DOHH2 (cell line): Measurements from ENCODE around the gene RAPGEF1.
A peak's percentile ranks its signal among the peaks of the same experiment; 100 is the strongest.

Experiments used
- H3F3A ChIP-seq: fragments of 200-600 bp; sonication (generic), shearing (Covaris generic); 2 replicates; pipeline ENCODE4 v1.6.0; 2016; ENCODE audit warnings: antibody characterized with exemption, mild to moderate bottlenecking; ENCODE audit not compliant: control insufficient read depth, insufficient read depth
- H3K27ac ChIP-seq: fragments of 200-600 bp; sonication (generic); 2 replicates; pipeline ENCODE4 v1.5.1; 2014; ENCODE audit warnings: low read depth, mild to moderate bottlenecking, low read length, moderate library complexity
- H3K27me3 ChIP-seq: fragments of 200-600 bp; sonication (generic); 2 replicates; pipeline ENCODE4 v1.6.1; 2014; ENCODE audit warnings: mild to moderate bottlenecking, low read length, mixed read lengths; ENCODE audit not compliant: control insufficient read depth
- H3K36me3 ChIP-seq: fragments of 200-600 bp; sonication (generic); 2 replicates; pipeline ENCODE4 v1.6.1; 2014; ENCODE audit warnings: mild to moderate bottlenecking, low read length, moderate library complexity, mixed read lengths; ENCODE audit not compliant: control insufficient read depth
- H3K4me1 ChIP-seq: fragments of 200-600 bp; sonication (generic); 2 replicates; pipeline ENCODE4 v1.6.1; 2014; ENCODE audit warnings: mild to moderate bottlenecking, low read length, mixed read lengths; ENCODE audit not compliant: control insufficient read depth
- H3K4me2 ChIP-seq: fragments of 200-600 bp; sonication (generic); 2 replicates; pipeline ENCODE4 v1.6.0; 2014; ENCODE audit warnings: mild to moderate bottlenecking, low read length, moderate library complexity
- H3K4me3 ChIP-seq: fragments of 200-600 bp; sonication (generic); 2 replicates; pipeline ENCODE4 v1.5.1; 2014; ENCODE audit warnings: mild to moderate bottlenecking, low read length, mixed read lengths
- H3K79me2 ChIP-seq: fragments of 200-600 bp; sonication (generic); 2 replicates; pipeline ENCODE4 v1.6.1; 2014; ENCODE audit warnings: mild to moderate bottlenecking, low read length, mixed read lengths; ENCODE audit not compliant: control insufficient read depth
- H3K9me2 ChIP-seq: fragments of 200-600 bp; sonication (generic); replicated peaks from 2 replicates; pipeline ENCODE4 v1.6.1; 2014; ENCODE audit warnings: mild to moderate bottlenecking, low read length, mixed read lengths; ENCODE audit not compliant: control insufficient read depth
- H3K9me3 ChIP-seq: fragments of 200-600 bp; sonication (generic); 2 replicates; pipeline ENCODE4 v1.6.1; 2014; ENCODE audit warnings: antibody characterized with exemption, low read length, mixed read lengths; ENCODE audit not compliant: control insufficient read depth, insufficient read depth
- H4K20me1 ChIP-seq: fragments of 200-600 bp; sonication (generic); 2 replicates; pipeline ENCODE4 v1.6.0; 2014; ENCODE audit warnings: low read depth, mild to moderate bottlenecking, antibody characterized with exemption, low read length, moderate library complexity; ENCODE audit not compliant: control insufficient read depth, insufficient read depth
- EZH2phosphoT487 ChIP-seq: fragments of 200-600 bp; sonication (generic); IDR thresholded peaks from 2 replicates; pipeline ENCODE4 v1.6.1; 2017; ENCODE audit warnings: borderline replicate concordance, mild to moderate bottlenecking, antibody characterized with exemption, low read length, moderate library complexity, mixed read lengths
- TF ChIP-seq, protein P1 (sequence below): fragments of 200-600 bp; sonication (generic); IDR thresholded peaks from one replicate; pipeline ENCODE4 v1.5.1; 2014; ENCODE audit warnings: antibody characterized with exemption, mild to moderate bottlenecking, low read depth, low read length; ENCODE audit not compliant: poor library complexity, severe bottlenecking

RAPGEF1 gene

DNA sequence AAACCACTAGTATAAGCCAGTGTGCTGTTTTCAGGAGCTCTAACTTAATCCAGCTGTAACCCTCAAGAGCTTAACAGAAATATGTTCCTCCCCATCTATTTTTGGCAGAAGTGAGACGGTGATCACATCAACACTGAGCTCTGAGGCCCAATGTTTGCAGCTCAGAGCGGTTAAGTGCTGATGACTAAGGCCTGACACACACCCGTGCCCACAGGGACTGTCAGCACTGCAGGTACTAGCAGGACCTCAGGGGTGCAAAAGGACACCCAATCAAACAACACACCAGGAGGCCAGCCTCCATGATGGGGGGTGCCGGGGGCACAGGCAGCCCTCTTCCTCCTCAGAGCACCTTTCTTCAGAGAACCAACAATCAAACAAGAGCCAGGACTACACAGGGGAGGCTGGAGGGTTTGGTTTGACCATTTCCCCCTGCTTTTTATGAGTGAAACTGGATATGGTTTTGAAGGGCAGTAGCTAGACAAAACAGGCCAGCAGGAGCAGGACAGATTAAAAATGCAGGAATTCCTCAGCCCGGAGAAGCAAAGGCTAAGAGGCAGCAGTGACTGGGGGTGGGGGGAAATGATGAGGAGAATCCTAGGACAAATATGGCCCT, 61.3 kb downstream of the RAPGEF1 start:
- Histone ChIP-seq H3K27me3 (no peaks in the 10 kb centered on the region), H3K4me1 (peaks cover 80% of the 10 kb centered on the region), H3F3A (peaks cover 23% of the 10 kb centered on the region), H4K20me1 (peaks cover 4% of the 10 kb centered on the region; the same call in 1 of the 2 replicates), H3K9me3 (no peaks in the 10 kb centered on the region), H3K36me3 (peaks cover 47% of the 10 kb centered on the region), H3K9me2 (no peaks in the 10 kb centered on the region), H3K27ac (peak overlapping the region; percentile 99), H3K4me2 (peak overlapping the region; percentile 91), H3K79me2 (peaks cover 91% of the 10 kb centered on the region), H3K4me3 (peak overlapping the region; percentile 75)
- TF ChIP-seq, protein P1, sequence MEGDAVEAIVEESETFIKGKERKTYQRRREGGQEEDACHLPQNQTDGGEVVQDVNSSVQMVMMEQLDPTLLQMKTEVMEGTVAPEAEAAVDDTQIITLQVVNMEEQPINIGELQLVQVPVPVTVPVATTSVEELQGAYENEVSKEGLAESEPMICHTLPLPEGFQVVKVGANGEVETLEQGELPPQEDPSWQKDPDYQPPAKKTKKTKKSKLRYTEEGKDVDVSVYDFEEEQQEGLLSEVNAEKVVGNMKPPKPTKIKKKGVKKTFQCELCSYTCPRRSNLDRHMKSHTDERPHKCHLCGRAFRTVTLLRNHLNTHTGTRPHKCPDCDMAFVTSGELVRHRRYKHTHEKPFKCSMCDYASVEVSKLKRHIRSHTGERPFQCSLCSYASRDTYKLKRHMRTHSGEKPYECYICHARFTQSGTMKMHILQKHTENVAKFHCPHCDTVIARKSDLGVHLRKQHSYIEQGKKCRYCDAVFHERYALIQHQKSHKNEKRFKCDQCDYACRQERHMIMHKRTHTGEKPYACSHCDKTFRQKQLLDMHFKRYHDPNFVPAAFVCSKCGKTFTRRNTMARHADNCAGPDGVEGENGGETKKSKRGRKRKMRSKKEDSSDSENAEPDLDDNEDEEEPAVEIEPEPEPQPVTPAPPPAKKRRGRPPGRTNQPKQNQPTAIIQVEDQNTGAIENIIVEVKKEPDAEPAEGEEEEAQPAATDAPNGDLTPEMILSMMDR: no peak
- no peak for TF ChIP-seq EZH2phosphoT487

DNA sequence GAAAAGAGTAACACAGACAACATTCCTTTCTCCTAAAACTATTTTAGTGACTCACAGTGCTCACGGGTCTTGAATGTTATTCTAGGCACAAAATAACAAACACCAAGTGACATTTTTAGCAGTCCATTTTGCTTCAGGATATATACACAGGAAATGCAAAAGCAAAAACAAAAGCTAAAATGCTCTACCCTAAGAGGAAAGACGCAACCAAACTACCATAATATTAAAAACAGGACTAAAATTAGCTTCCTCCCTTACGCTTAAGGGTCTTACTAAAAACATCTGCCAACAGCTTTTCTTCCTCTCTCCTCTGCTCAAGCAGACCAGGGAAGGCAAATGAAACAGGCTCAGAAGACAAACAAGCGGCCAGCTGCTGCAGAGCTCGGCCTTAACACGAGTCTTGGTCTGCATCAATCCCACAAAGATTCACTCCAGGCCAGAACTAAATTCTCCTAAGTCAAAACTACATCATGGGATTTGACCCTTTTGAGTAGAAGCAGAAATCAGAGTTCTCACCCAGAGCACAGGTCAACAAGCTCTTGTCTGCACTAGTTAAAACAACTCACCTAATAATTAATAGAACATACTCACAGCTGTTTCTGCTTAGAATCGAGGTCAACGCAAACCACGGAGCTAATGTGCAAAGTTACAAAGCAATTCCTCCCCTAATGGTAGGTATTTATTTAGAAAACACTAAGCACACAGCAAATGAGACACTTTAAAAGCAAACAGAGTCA, 62.3 kb downstream of the RAPGEF1 start:
- no peaks in the 10 kb centered on the region for H3K9me3 ChIP-seq
- H3K27ac ChIP-seq: peak overlapping the region; percentile 99
- peaks cover 6% of the 10 kb centered on the region; the same call in 1 of the 2 replicates for H4K20me1 ChIP-seq
- TF ChIP-seq, protein P1: no peak
- TF ChIP-seq EZH2phosphoT487: no peak
- H3K4me1 ChIP-seq: peaks cover 90% of the 10 kb centered on the region
- peaks cover 91% of the 10 kb centered on the region for H3K79me2 ChIP-seq
- H3F3A ChIP-seq: peaks cover 23% of the 10 kb centered on the region
- peaks cover 49% of the 10 kb centered on the region for H3K36me3 ChIP-seq
- peak overlapping the region; percentile 91 for H3K4me2 ChIP-seq
- H3K27me3 ChIP-seq: no peaks in the 10 kb centered on the region
- H3K4me3 ChIP-seq: peak overlapping the region; percentile 75
- no peaks in the 10 kb centered on the region for H3K9me2 ChIP-seq

DNA sequence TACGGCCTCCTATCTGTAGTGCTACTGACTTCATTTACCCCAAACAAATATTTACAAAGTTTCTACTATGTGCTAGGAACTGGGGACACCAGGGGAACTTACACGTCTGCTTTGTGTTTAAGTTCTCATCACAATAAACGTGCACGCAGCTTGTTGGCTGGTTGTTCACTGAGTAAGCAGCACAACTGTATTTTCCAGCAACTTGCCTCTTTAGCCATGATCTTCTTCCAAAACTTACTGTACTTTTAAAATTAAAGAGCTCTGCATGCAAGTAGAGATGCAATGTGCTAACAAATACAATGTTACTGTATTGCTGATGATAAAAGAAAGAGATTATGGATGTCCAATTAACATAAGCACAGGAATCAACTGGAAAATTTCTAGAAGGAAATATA, 62.8 kb downstream of the RAPGEF1 start:
- no peaks in the 10 kb centered on the region for H3K27me3 ChIP-seq
- peaks cover 23% of the 10 kb centered on the region for H3F3A ChIP-seq
- no peaks in the 10 kb centered on the region for H3K9me2 ChIP-seq
- peaks cover 90% of the 10 kb centered on the region for H3K4me1 ChIP-seq
- peaks cover 6% of the 10 kb centered on the region; the same call in 1 of the 2 replicates for H4K20me1 ChIP-seq
- H3K79me2 ChIP-seq: peaks cover 91% of the 10 kb centered on the region
- peak overlapping the region; percentile 99 for H3K27ac ChIP-seq
- TF ChIP-seq, protein P1: no peak
- no peak for TF ChIP-seq EZH2phosphoT487
- H3K9me3 ChIP-seq: no peaks in the 10 kb centered on the region
- peak overlapping the region; percentile 91 for H3K4me2 ChIP-seq
- peaks cover 50% of the 10 kb centered on the region for H3K36me3 ChIP-seq
- peak overlapping the region; percentile 75 for H3K4me3 ChIP-seq
